Measurements from ENCODE around the gene UGT1A8. TPM values are rescaled to one million over a fixed set of nuclear protein-coding genes. Genes with fewer than 3 reads are reported as not detected.
"Not testable (repeated sequence)": the region's sequence is repeated elsewhere in the genome, so short reads cannot be mapped to it uniquely, and the experiment has no call there.

The UGT1A8 gene
- total RNA-seq, 1 donor from 2014 or later = not detected

DNA sequence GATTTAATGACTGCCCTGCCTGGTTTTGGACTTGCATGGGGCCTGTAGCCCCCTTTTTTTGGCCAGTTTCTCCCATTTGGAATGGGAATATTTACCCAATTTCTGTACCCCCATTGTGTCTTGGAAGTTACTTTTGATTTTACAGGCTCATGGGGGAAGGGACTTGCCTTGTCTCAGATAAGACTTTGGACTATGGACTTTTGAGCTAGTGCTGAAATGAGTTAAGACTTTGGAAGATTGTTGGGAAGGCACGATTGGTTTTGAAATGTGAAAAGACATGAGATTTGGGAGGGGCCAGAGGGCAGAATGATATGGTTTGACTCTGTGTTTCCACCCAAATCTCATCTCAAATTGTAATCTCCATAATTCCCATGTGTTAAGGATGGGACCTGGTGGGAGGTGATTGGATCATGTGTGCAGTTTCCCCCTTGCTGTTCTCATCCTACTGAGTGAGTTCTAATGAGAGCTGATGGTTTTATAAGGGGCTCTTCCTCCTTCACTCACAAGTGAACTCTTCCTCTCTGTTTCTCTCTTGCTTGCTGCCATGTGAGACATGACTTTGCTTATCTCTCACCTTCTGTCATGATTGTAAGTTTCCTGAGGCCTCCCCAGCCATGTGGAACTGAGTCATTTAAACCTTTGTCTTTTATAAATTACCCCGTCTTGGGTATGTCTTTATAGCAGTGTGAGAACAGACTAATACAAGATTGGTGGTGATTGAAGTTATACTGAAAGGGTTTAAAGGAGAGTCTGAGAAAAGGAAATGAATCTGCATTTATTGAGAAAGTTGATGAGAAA lies 134.0 kb downstream of the UGT1A8 start:
- intact Hi-C loops (cut with micrococcal nuclease); ATAC-seq; DNase-seq: not testable (repeated sequence)

DNA sequence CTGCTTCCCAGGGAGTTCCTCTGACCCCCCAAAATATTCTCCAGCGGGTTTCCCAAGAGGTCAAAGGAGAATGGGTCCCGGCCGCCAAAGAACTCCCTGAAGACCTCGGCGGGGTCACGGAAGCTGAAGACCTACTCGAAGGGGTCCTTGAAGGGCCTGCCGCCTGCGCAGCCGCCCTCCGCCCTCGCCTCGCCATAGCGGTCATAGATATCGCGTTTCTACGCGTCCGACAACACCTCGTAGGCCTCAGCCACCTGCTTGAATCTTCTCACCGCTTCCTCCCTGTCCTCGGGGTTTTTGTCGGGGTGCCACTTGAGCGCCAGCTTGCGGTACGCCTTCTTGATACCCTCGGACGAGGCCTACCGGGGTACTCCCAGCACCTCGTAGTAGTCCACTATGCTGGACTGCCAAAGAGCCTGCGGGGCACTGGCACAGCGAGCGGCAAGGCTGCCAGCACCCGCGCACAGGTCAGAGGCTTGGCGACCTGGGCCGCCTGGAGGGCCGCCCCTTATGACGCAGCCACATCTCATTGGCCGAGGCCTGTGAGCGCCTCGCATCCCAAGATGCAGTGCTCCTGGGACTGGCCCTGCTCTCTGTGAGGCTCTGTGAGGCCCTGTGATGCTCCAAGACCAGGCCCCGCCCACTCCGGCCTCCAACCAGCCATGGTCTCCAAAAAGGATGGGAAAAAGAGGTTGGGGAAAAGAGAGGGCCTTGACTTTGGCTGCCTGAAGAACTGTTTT lies 137.6 kb downstream of the UGT1A8 start:
- intact Hi-C loops (cut with micrococcal nuclease) = no loop called here
- no peak for ATAC-seq
- DNase-seq = no peak

DNA sequence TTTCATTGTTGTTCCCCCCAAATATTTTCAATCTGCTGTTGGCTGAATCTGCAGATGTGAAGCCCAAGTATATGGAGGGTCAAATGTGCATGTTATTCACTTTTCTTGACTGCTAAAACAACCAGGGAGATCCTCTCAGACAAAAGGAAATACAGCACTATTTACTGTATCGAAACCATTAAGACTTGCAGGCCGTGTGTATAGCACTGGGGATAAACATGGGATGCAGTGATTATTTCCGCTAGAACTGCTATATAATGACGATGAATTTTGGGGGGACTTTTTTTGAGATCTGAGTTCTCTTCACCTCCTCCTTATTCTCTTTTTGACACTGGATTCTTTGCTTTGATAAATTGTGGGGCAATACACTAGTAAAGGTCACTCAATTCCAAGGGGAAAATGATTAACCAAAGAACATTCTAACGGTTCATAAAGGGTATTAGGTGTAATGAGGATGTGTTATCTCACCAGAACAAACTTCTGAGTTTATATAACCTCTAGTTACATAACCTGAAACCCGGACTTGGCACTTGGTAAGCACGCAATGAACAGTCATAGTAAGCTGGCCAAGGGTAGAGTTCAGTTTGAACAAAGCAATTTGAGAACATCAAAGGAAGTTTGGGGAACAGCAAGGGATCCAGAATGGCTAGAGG lies 139.1 kb downstream of the UGT1A8 start:
- DNase-seq (no peak), ATAC-seq (no peak)
- intact Hi-C loops (cut with micrococcal nuclease) = no loop called here

DNA sequence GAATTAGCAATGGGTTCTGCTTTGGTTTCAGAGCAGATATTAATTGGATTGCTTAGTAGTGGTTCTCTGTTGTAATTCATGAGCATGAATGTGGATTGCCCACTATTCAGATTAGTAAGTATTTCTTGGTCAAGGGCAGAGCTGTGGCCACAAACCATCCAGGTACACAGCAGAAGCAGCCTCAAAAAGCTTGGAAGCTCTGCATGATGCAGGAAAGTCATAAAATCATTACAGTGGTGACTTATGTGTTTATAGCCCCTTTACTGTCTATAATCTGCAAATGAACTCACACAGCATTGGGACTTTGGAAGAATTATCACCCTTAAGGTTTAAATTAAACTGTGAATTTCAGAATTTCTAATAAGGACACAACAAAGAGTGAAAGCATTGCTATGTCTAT lies 140.7 kb downstream of the UGT1A8 start:
- intact Hi-C loops (cut with micrococcal nuclease) = no loop called here
- no peak for ATAC-seq
- DNase-seq = no peak

DNA sequence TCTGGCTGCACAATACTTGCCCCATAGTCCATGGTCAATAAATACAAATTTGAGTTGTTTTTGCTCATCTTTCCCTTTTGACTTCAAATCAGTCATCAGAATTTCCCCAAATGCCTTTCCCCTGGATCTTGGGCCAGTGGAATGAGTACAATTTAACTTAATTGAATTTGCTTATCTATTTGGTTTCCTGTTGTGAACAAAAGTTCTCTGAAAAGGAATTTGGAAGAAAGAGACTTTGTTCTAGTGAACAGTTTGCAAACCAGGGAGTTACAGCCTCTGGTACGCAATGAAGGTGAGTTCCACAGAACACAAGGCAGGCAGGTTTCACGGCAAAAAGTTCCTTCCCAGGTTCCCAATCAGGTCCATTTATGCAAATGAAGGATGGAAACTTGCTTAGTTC lies 141.4 kb downstream of the UGT1A8 start:
- no peak for ATAC-seq
- intact Hi-C loops (cut with micrococcal nuclease) = no loop called here
- DNase-seq = no peak

DNA sequence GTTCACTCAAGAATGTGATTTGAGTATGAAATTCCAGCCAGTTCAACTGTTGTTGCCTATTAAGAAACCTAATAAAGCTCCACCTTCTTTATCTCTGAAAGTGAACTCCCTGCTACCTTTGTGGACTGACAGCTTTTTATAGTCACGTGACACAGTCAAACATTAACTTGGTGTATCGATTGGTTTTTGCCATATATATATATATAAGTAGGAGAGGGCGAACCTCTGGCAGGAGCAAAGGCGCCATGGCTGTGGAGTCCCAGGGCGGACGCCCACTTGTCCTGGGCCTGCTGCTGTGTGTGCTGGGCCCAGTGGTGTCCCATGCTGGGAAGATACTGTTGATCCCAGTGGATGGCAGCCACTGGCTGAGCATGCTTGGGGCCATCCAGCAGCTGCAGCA lies 142.6 kb downstream of the UGT1A8 start, which contains the start of gene UGT1A1:
Gene UGT1A1 (plus strand): TSS at position 228 of the 400 bp plus-strand sequence. CDS start 18 bp downstream, at position 246.
- DNase-seq = no peak
- intact Hi-C loops (cut with micrococcal nuclease) = no loop called here

DNA sequence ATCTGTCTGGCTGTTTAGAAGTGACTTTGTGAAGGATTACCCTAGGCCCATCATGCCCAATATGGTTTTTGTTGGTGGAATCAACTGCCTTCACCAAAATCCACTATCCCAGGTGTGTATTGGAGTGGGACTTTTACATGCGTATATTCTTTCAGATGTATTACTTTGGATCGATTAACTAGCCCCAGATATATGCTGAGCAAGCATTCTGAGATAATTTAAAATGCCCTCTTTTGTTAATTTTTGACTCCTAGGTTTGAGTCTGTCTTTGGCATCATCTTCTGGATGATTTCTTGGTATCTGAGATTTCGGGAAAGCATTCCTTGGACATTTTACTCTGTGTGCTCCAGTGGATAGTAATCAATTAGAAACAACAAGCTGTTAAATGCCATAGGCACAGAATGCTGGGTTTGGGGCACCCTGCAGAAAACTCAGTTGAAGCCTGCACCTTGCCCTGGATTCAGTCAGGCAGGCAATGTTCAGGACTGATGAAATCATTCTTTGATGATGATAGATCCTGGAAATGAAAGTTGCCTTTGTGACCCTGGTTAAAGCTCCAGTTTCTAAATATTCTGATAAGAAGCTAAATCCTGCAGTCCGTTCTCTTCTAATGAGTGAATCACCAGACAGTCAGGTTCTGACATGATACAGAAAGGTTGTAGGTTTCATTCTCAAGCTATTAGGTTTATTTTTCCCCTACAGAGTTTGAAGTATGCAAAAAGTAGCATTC lies 143.8 kb downstream of the UGT1A8 start:
- ATAC-seq (no peak), DNase-seq (no peak)
- intact Hi-C loops (cut with micrococcal nuclease) = no loop called here

More for the DNA sequence above, 142.6 kb downstream of the UGT1A8 start, which contains the start of gene UGT1A1:
- ATAC-seq = no peak

DNA sequence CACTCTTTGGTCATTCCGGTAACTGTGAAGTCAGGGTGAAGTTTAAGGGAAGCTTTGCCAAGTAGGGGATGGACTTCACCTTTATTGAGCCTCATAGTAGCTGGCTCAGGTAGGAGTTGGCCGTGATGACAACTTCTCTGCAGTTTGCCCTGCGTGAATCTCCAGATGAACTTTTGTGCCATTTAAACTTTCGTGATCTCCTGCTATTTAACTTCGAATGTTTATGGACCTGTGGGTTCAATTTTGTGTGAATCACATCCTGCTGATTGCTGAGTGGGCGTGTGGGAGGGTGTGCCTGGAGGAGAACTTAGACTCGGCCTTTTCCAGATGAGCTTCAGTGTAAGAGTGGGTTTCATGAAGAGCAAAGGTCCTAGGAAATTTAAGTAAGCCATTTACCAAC lies 146.8 kb downstream of the UGT1A8 start:
- no peak for ATAC-seq
- DNase-seq = no peak
- intact Hi-C loops (cut with micrococcal nuclease) = no loop called here

DNA sequence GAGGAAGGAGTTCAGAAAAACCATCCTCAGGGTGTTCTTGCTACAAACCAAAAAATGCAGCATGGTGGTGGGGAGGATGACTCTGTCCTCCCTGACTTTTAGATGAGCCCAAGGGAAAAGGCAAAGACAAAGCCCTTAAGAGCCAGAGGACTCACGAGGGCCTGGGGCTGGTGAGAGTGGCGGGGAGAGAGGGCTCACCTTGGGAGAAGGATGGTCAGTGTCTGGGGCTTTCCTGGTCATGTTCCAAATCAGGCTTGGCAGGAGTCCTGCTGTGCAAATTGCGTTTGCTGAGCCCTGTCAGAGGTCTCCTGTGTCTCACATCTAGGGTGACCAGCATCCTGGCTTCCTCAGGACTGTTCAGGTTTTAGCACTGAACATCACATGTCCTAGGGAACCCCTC lies 147.3 kb downstream of the UGT1A8 start:
- ATAC-seq = no peak
- intact Hi-C loops (cut with micrococcal nuclease) = no loop called here
- DNase-seq = no peak

DNA sequence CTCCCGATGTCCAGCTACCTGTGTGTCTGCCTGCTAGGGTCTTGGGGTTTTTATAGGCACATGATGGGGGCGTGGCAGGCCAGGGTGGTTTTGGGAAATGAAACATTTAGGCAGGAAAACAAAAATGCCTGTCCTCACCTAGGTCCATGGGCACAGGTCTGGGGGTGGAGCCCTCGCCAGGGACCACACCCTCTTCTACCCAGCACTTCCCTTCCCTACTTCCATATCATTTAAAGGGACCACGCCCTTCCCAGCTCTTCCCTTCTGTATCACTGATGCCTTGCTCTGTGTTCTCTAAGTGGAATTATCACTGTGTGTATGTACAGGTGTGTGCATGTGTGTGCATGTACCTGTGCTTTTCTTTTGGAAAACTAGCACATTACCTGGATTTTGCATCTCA lies 149.0 kb downstream of the UGT1A8 start:
- no peak for DNase-seq
- no peak for ATAC-seq
- intact Hi-C loops (cut with micrococcal nuclease) = no loop called here

DNA sequence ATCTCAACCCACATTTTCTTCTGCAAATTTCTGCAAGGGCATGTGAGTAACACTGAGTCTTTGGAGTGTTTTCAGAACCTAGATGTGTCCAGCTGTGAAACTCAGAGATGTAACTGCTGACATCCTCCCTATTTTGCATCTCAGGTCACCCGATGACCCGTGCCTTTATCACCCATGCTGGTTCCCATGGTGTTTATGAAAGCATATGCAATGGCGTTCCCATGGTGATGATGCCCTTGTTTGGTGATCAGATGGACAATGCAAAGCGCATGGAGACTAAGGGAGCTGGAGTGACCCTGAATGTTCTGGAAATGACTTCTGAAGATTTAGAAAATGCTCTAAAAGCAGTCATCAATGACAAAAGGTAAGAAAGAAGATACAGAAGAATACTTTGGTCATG lies 150.6 kb downstream of the UGT1A8 start:
- DNase-seq (no peak), ATAC-seq (no peak)
- intact Hi-C loops (cut with micrococcal nuclease) = no loop called here

DNA sequence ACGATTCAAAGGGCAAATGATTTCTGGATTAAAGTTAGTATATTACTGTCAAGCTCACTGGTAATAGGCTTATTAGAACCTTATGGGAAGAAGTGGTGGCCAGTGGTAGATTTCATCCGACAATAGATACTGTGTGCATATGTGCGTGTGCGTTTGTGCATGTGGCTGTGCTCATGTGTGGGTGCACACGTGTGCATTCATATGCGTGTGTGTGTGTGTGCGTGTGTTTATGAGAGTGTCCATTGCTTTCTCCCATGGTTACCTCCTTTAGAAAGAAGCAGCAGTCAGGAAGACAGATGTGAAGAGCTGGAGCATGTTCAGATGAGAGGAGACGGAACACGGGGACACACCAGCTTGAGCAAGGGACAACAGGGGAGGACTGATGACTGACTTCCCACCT lies 151.8 kb downstream of the UGT1A8 start:
- ATAC-seq (no peak), DNase-seq (no peak)
- intact Hi-C loops (cut with micrococcal nuclease) = no loop called here

DNA sequence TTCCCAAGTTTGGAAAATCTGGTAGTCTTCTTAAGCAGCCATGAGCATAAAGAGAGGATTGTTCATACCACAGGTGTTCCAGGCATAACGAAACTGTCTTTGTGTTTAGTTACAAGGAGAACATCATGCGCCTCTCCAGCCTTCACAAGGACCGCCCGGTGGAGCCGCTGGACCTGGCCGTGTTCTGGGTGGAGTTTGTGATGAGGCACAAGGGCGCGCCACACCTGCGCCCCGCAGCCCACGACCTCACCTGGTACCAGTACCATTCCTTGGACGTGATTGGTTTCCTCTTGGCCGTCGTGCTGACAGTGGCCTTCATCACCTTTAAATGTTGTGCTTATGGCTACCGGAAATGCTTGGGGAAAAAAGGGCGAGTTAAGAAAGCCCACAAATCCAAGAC lies 154.7 kb downstream of the UGT1A8 start:
- intact Hi-C loops (cut with micrococcal nuclease) = no loop called here
- no peak for DNase-seq
- ATAC-seq = no peak

DNA sequence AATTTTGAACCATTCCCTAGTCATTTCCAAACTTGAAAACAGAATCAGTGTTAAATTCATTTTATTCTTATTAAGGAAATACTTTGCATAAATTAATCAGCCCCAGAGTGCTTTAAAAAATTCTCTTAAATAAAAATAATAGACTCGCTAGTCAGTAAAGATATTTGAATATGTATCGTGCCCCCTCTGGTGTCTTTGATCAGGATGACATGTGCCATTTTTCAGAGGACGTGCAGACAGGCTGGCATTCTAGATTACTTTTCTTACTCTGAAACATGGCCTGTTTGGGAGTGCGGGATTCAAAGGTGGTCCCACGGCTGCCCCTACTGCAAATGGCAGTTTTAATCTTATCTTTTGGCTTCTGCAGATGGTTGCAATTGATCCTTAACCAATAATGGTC lies 155.2 kb downstream of the UGT1A8 start:
- ATAC-seq (no peak), DNase-seq (no peak)
- intact Hi-C loops (cut with micrococcal nuclease) = no loop called here

DNA sequence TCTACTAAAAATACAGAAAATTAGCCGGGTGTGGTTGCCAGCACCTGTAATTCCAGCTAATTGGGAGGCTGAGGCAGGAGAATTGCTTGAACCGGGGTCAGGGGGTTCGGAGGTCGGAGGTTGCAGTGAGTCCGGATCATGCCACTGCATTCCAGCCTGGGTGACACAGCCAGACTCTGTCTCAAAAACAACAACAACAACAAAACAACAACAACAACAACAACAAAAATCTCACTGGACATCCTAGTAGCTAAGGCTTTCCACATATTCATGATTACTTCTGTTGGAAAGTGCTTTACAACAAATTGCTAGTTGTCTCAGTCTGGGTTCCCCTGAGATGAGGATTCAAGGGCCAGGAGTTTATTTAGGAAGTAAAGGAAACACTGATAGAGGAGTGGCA lies 156.4 kb downstream of the UGT1A8 start:
- intact Hi-C loops (cut with micrococcal nuclease) = no loop called here
- no peak for DNase-seq
- ATAC-seq = no peak

DNA sequence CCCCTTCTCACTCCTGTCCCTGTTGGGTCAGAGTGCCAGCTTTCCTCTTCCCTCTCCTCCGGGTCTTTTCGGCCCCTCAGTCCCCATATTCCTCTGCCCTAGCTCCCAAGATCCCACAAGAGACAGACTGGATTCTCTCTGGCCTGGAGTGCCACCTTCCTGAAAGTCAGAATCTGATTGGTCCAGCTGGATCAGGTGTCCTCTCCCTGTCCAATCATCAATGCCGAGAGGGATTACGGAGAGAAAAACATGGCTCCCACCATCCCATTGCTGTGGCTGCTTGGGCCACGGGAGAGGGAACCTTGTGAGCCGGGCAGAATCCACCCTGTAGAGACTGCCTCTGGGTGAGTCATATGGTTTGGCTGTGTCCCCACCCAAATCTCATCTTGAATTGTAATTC lies 158.0 kb downstream of the UGT1A8 start:
- ATAC-seq = no peak
- intact Hi-C loops (cut with micrococcal nuclease) = no loop called here
- DNase-seq = no peak

DNA sequence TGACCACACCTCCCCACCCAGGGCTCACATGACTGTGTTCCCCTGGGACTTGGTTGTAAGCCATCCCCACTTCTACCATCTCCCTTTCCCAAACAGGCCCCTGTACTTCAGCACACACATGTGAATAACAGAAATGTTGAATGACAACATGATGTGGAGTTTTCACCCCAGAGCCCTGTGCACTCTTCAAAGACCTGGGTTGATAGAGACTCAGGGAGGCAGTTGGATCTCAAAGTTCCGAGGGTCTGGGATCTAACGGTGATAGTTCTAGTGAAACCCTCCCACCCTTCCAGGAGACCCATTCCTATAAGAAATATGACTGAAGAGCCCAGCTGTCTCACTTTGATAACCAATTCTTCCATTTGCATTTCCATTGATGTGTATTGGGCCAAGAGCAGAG lies 160.6 kb downstream of the UGT1A8 start, which contains the start of gene MROH2A:
Gene MROH2A (plus strand): TSS at position 301 of the 400 bp plus-strand sequence. CDS start 1,029 bp downstream, outside the sequence.
- intact Hi-C loops (cut with micrococcal nuclease) = no loop called here

DNA sequence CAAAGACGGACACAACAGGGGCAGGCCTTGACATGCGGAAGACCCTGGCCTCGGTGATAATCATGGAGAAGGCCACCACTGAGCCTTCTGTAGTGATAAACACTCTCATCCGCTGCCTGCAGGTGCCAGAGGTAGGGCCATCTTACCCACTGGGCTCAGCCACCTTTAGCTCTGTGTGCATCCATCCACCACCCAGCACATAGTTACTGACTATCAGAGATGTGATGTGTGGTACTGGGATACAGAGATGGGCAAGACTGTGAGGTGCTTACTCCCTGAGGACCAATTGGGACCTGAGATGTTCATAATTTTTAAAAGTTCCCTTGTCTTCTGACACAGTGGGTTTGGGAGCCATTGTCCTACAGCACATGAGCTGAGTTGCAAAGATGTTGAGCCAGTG lies 162.3 kb downstream of the UGT1A8 start:
- DNase-seq = no peak
- intact Hi-C loops (cut with micrococcal nuclease) = no loop called here
- ATAC-seq = no peak

More for the DNA sequence above, 160.6 kb downstream of the UGT1A8 start, which contains the start of gene MROH2A:
- DNase-seq (no peak), ATAC-seq (no peak)

DNA sequence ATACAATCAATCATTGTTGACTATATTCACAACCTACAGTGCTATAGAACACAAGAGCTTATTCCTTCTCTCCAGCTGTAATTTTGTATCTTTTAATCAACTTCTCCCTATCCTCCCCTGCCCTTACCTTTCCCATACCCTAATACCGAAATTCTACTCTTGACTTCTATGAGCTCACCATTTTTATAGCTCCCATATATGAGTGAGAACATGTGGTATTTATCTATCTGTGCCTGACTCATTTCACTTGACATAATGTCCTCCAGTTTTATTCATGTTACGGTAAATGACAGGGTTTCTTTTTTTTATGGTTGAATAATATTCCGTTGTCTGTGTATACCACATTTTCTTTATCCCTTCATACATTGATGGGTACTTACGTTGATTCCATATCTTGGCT lies 163.3 kb downstream of the UGT1A8 start:
- intact Hi-C loops (cut with micrococcal nuclease) = no loop called here
- DNase-seq (no peak), ATAC-seq (no peak)
